HG03097 (cell line): Measurements from ENCODE around the gene BRAP.
"Not testable (repeated sequence)": the region's sequence is repeated elsewhere in the genome, so short reads cannot be mapped to it uniquely, and the experiment has no call there.

Experiments used
- ATAC-seq: cut with Tn5 transposase; IDR thresholded peaks from one replicate; pipeline ENCODE4 v1.9.1; 2021; ENCODE audit not compliant: unreplicated experiment, low FRiP score

The BRAP gene

GRCh38 chr12:111617841-111618240 lies 67.9 kb downstream of the BRAP start:
- ATAC-seq: not testable (repeated sequence)

- no peak for ATAC-seq
Observed at GRCh38 chr12:111616177-111616623, 69.6 kb downstream of the BRAP start.

- ATAC-seq: no peak
Observed at GRCh38 chr12:111607239-111607638, 78.5 kb downstream of the BRAP start.

GRCh38 chr12:111606767-111607230 lies 79.0 kb downstream of the BRAP start:
- no peak for ATAC-seq

GRCh38 chr12:111605911-111606766 lies 79.6 kb downstream of the BRAP start:
- no peak for ATAC-seq

GRCh38 chr12:111602857-111603256 lies 82.9 kb downstream of the BRAP start:
- ATAC-seq: not testable (repeated sequence)

- no peak for ATAC-seq
Observed at GRCh38 chr12:111602348-111602747, 83.4 kb downstream of the BRAP start.

- ATAC-seq: not testable (repeated sequence)
Observed at GRCh38 chr12:111600986-111601385, 84.8 kb downstream of the BRAP start.

GRCh38 chr12:111600205-111600642 lies 85.5 kb downstream of the BRAP start:
- ATAC-seq: no peak

- ATAC-seq: peak; percentile 64
Observed at GRCh38 chr12:111599453-111600204, 86.1 kb downstream of the BRAP start.

GRCh38 chr12:111598637-111599452 lies 86.9 kb downstream of the BRAP start, which contains the start of gene ATXN2:
Gene ATXN2, minus strand, starts transcription at chr12:111599315. Its CDS starts 281 bp downstream, at chr12:111599034.
- peak; percentile 35 for ATAC-seq

- peak; percentile 4 for ATAC-seq
Observed at GRCh38 chr12:111597831-111598636, 87.7 kb downstream of the BRAP start.

GRCh38 chr12:111596985-111597830 lies 88.5 kb downstream of the BRAP start:
- no peak for ATAC-seq

- ATAC-seq: not testable (repeated sequence)
Observed at GRCh38 chr12:111595341-111595835, 90.4 kb downstream of the BRAP start.
